Lower leg skin (tissue), 4 donors: ENCODE data around the gene CHRM1. TPM values are rescaled to one million over a fixed set of nuclear protein-coding genes. Genes with fewer than 3 reads are reported as not detected.

Experiments used
- DNase-seq, 2 donors: peaks; one replicate each; pipeline ENCODE4 v3.0.0-alpha.2; 2019; ENCODE audit warnings: low spot score in 2 of 2
- H3K4me3 ChIP-seq: fragments of 200-600 bp; sonication (generic); 2 replicates; pipeline ENCODE4 v1.5.1; 2017; ENCODE audit warnings: mild to moderate bottlenecking, low read depth; ENCODE audit not compliant: poor library complexity, severe bottlenecking
- POLR2A ChIP-seq, 2 donors: fragments of 450-650 bp; IDR thresholded peaks; one replicate each; pipeline ENCODE4 v1.6.1; 2016 to 2017; ENCODE audit warnings: antibody characterized with exemption in 2 of 2, mild to moderate bottlenecking in 1 of 2, moderate library complexity in 1 of 2
- WGBS, 2 donors: methylation state at CpG; one replicate each; pipeline ENCODE4 v1.1.5; 2018; 5-methylcytosine and 5-hydroxymethylcytosine counted together
- intact Hi-C: fragments of 100-400 bp; cut with DNase I; formaldehyde crosslinking; loops from one replicate; pipeline ENCODE4 v1.15.0; 2023; ENCODE audit warnings: low total_unique reads
- total RNA-seq, 4 donors: library from RNA; depleted of rRNA; stranded (reverse); fragments of >200 nt; gene quantifications; one replicate each; pipeline ENCODE4 v1.1.0, GENCODE V29; 2016
- TF ChIP-seq, protein P1 (sequence below), 3 donors: fragments of 450-650 bp; IDR thresholded peaks; one replicate each; pipeline ENCODE4 v1.5.1; 2016; ENCODE audit warnings: antibody characterized with exemption in 3 of 3, mild to moderate bottlenecking in 3 of 3, moderate library complexity in 2 of 3

The CHRM1 gene
- total RNA-seq, 4 donors from 2014 or later, result 1.5 to 7.6 (median 4.5) TPM

DNA sequence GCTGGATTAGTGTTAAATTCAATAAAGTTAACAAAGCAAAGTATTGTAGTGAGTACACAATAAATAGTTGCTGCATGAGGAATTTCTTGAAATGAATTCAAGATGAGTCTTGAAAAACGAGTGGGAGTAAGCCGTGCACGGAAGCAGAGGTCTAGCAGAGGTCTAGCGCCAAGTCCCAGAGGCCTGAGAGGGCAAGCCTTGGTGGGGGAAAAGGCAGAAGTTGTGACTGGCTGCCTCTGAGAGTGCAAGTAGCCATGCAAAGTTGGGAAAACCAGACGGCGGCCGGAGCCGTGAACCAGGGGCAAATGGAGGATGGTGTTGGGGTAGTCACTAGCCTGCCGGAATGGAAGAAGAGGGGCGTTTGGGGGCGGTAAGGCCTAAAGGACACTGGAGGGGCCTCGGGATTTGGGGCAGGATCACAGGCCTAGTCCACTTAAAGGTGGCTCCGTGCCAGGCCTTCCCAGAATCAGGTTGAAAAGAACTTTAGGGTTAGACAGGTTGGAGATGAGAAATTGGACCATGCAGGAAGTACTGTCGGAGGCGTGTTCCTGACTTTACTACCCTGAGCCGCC lies 40.8 kb downstream of the CHRM1 start:
- TF ChIP-seq, protein P1, sequence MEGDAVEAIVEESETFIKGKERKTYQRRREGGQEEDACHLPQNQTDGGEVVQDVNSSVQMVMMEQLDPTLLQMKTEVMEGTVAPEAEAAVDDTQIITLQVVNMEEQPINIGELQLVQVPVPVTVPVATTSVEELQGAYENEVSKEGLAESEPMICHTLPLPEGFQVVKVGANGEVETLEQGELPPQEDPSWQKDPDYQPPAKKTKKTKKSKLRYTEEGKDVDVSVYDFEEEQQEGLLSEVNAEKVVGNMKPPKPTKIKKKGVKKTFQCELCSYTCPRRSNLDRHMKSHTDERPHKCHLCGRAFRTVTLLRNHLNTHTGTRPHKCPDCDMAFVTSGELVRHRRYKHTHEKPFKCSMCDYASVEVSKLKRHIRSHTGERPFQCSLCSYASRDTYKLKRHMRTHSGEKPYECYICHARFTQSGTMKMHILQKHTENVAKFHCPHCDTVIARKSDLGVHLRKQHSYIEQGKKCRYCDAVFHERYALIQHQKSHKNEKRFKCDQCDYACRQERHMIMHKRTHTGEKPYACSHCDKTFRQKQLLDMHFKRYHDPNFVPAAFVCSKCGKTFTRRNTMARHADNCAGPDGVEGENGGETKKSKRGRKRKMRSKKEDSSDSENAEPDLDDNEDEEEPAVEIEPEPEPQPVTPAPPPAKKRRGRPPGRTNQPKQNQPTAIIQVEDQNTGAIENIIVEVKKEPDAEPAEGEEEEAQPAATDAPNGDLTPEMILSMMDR (IDR thresholded peaks at IDR 0.05), result no peak
- 1 to 2% methylated on average over 16 of the region's 16 CpGs for WGBS, 2 donors
- peak in 1 of 2 donors; percentile 90 for DNase-seq
- intact Hi-C loops, result no loop called here
- H3K4me3 ChIP-seq, result peak overlapping the region; percentile 96

DNA sequence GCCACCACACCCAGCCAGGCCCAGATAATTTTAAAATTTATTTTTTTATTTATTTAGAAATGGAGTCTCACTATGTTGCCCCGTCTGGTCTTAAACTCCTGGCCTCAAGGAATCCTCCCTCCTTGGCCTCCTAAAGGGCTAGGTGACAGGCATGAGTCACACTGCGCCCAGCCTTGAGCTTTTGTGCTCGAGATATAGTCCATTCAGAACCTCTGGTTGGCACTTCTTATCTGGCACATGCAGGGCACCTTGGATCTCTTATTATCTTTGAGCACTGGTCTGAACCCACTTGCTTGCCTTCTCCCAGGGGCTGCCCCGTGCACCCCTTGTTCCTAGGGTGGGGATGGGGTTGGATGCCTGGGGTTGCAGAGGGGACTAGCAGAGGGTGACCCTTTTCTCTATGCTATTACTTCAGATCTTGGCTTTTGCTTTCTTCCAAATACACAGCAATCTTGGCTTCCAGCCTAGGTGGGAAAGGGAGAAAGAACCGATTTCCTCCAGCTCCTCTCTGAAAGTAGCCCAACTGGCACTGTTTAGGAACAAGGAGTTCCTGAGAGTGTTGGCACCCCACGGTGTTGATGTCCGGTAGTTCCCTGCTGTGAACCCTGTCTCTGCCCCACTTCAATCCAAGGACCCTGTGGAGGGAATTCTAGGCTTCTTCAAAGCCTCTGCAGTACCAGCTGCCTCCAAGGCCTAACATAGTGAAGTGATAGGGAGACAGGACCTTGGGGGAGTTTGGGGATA lies 41.8 kb downstream of the CHRM1 start:
- H3K4me3 ChIP-seq, result no peak overlapping the region
- intact Hi-C loops, result no loop called here
- DNase-seq, result peak in 1 of 2 donors; percentile 74
- TF ChIP-seq, protein P1 (IDR thresholded peaks at IDR 0.05), result no peak
- TF ChIP-seq POLR2A (IDR thresholded peaks at IDR 0.05), result no peak
- WGBS, 2 donors, result 40 to 45% methylated on average over 7 of the region's 7 CpGs

DNA sequence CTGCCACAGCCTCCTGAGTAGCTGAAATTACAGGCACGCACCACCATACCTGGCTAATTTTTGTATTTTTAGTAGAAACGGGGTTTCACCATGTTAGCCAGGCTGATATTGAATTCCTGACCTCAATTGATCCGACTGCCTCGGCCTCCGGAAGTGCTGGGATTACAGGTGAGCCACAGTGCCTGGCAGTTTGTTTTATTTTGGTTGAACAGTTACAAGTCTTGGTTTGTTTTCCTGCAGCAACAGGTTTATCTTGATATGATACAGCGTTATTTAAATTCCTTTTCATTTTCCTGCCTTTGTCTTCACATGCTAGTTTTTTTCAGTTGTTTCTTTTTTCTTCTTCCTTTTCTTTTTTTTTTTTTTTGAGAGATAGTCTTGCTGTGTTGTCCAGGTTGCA lies 44.5 kb downstream of the CHRM1 start:
- TF ChIP-seq, protein P1 (IDR thresholded peaks at IDR 0.05), result no peak
- no peak for TF ChIP-seq POLR2A (IDR thresholded peaks at IDR 0.05)
- intact Hi-C loops, result no loop called here
- 54 to 74% methylated on average over 6 of the region's 6 CpGs for WGBS, 2 donors
- H3K4me3 ChIP-seq, result no peak overlapping the region
- DNase-seq, result no peak

DNA sequence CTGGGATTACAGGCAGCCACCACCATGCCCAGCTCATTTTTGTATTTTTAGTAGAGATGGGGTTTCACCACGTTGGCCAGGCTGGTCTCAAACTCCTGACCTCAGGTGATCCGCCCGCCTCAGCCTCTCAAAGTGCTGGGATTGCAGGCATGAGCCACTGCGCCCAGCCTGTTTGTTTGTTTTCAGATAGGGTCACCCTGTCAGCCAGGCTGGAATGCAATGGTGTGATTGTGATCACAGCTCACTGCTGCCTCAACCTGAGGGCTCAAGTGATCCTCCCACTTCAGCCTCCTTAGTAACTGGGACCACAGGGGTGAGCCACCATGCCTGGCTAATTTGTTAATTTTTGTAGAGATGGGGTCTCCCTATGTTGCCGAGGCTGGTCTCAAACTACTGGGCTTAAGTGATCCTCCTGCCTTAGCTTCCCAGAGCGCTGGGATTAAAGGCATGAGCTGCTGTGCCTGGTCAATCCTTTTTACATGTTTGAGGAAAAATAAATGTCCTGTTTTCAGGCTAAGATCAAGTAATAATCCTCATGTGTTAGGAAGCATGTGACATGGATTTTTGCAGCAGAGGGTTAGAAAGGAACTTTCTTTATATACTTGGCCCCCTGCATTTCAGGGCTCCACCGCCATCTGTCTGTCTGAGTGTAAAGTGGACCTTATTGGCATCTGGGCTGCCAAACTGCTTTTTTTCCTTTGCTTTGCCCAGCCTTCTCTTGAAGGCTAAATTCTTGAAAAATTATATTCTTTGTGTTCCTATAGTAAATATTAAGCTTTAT lies 45.3 kb downstream of the CHRM1 start:
- TF ChIP-seq, protein P1 (IDR thresholded peaks at IDR 0.05), result no peak
- TF ChIP-seq POLR2A (IDR thresholded peaks at IDR 0.05), result no peak
- DNase-seq, result no peak
- H3K4me3 ChIP-seq, result no peak overlapping the region
- 88 to 92% methylated on average over 7 of the region's 7 CpGs for WGBS, 2 donors
- intact Hi-C loops, result no loop called here

DNA sequence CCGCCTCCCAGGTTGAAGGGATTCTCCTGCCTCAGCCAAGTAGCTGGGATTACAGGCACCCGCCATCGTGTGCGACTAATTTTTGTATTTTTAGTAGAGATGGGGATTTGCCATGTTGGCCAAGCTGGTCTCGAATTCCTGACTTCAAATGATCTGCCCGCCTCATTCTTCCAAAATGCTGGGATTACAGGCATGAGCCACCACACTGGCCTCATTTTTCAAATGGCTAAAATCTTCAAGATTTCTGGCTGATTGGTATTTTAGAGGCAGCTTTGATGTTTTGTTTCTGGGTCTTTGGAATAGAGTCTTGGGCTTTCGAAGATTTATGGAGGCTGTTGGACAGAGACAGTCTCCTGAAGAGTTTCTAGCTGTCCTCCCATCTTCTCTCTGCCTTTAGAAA lies 46.3 kb downstream of the CHRM1 start:
- intact Hi-C loops, result no loop called here
- TF ChIP-seq POLR2A (IDR thresholded peaks at IDR 0.05), result no peak
- TF ChIP-seq, protein P1 (IDR thresholded peaks at IDR 0.05), result no peak

More for the DNA sequence above, 46.3 kb downstream of the CHRM1 start:
- H3K4me3 ChIP-seq, result no peak overlapping the region
- WGBS, 2 donors, result 92 to 97% methylated on average over 7 of the region's 7 CpGs
- no peak for DNase-seq
